Astrocyte of the spinal cord (primary cell): ENCODE measurements around the gene RBBP5.

Experiments
- DNase-seq: peaks from one replicate; pipeline ENCODE4 v3.0.0; 2011; ENCODE audit warnings: low read depth, low spot score
- H3K4me3 ChIP-seq: 2 replicates; pipeline ENCODE4 v1.5.1; 2011; ENCODE audit warnings: low read depth, mild to moderate bottlenecking, low read length, moderate library complexity
- in situ Hi-C: cut with HindIII; loops from 2 replicates; pipeline ENCODE4 v1.10.0; 2017; ENCODE audit warnings: low sequenced_read_pairs
- TF ChIP-seq, protein P1 (sequence below): IDR thresholded peaks from 2 replicates; pipeline ENCODE4 v1.5.1; 2012; ENCODE audit warnings: low read depth, mild to moderate bottlenecking, low read length, inconsistent platforms

Gene RBBP5

DNA sequence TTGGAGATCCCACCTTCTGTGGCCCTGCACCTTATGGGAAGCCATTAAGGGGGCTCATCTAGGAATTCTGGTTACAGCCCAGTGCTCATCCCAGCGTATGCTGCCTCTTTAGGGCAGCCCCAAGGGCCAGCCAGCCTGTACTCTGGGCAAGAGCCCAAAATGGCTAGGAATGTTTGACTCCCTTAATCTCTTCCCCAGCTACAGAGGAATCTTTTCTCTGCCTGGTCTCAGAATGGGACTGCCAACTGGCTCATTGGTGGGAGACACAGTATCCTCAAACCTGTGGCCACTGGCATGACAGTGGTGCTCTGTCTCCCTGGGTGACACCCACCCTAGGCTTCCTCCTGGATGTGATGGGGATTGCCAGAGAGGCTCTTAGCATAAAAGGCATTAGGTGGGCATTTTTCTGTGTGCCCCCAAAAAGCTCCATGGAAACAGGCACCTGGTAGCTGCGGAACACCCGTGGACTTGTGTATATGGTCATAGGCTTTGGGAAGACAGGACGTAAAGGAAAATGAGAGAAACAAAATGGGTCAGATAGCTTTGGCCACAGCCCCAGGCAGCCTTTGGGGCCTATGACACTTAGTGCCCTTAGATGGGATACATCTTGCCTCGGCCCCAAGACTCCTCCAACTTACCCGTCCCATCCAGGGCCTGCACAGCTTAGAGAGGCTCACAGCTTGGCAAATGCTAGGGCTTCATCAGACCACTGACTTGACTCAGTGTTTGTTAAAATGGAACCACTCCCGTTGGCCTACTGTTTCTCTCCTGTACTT, 44.4 kb downstream of the RBBP5 start:
- H3K4me3 ChIP-seq: no peak overlapping the region
- DNase-seq: no peak
- TF ChIP-seq, protein P1, sequence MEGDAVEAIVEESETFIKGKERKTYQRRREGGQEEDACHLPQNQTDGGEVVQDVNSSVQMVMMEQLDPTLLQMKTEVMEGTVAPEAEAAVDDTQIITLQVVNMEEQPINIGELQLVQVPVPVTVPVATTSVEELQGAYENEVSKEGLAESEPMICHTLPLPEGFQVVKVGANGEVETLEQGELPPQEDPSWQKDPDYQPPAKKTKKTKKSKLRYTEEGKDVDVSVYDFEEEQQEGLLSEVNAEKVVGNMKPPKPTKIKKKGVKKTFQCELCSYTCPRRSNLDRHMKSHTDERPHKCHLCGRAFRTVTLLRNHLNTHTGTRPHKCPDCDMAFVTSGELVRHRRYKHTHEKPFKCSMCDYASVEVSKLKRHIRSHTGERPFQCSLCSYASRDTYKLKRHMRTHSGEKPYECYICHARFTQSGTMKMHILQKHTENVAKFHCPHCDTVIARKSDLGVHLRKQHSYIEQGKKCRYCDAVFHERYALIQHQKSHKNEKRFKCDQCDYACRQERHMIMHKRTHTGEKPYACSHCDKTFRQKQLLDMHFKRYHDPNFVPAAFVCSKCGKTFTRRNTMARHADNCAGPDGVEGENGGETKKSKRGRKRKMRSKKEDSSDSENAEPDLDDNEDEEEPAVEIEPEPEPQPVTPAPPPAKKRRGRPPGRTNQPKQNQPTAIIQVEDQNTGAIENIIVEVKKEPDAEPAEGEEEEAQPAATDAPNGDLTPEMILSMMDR: no peak
- in situ Hi-C loops: no loop called here

DNA sequence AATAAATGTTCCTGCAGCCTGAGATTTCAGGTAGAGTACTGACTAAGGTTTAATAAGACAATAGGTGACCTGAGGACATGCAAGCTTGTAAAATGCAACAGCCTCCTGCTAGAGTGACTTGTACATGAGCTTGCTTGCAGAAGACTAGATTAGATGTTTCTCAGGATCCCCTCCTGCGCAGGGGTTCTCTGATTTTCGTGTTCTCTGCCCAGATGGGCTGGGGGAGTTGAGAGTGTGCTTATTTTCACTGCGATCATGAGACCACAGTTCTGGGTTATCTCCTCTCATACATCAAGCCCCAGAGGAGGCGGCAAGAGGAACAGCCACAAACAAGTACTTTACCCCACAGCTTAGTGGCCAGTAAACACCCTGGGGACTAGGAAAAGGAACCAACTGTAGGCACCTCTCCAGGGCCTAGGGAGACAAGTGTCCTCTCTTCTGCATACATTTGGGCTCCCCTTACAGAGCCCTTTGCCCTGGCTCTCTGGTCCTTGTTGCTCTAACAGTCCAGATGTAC, 45.5 kb downstream of the RBBP5 start:
- H3K4me3 ChIP-seq: no peak overlapping the region
- TF ChIP-seq, protein P1: no peak
- in situ Hi-C loops: no loop called here
- DNase-seq: no peak

DNA sequence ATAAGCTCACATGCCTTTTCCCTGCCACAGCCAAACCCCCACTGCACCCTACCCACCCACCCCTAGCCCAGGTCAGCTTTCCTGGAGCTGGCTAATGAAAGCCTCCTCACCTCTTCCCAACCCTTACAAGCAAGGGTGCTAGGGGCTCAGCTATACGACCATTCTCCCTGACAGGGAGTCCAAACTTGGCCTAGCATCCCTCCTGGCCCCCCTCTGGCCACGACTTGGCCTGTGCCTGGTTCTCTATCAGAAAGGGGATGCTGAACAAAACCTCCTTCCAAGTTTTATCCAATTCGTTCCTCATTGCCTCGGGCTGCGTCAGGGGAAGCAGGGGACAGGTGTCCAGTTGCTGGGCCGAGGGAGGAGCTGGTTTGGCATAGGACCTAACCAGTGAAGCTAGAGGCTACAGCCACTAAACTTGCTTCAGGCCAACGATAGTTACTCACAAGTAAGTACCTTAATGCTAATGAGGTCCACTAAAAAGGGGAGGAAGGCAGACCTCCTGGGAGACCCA, 46.1 kb downstream of the RBBP5 start:
- TF ChIP-seq, protein P1: no peak
- in situ Hi-C loops: no loop called here
- no peak for DNase-seq
- no peak overlapping the region for H3K4me3 ChIP-seq

DNA sequence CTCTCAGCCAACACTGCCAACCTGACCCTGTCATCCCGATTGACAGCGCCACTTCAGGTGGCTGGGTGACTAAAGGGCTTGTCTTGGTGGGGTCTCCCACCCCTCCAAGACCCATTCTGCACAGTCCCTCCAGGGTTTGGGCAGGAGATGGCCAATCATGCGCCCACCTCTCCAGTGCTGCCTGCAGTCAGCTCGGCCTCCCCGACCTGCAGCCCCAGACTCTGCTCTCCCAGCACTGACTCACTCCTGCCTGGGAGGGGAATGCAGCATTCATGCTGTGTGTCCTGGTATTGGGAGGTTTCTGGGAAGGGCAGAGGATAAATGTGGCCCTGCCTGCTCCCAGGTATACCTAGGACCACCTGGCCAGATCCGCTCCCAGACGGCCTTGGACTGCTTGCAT, 47.3 kb downstream of the RBBP5 start:
- no peak overlapping the region for H3K4me3 ChIP-seq
- no peak for DNase-seq
- TF ChIP-seq, protein P1: no peak
- in situ Hi-C loops: no loop called here

DNA sequence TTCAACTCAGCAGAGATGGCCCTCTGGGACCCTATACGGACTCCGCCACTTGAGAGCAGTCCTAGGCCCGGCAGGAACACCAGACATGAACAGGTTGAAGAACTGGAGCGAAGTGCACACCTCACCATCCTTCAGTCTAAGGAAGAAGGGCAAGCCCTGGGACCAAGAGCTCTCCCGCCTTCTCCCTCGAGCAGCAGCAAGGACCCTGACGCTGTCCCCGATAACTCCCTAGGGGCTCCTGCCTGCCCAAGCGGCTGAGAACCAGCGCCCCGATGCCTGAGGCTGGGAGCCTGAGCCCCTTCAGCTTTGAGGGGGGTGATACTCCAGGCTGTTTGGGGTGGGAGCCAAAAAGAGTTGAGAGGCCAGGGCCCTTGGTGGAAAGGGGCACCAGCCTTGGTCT, 47.7 kb downstream of the RBBP5 start:
- TF ChIP-seq, protein P1: no peak
- DNase-seq: no peak
- no peak overlapping the region for H3K4me3 ChIP-seq
- in situ Hi-C loops: no loop called here

DNA sequence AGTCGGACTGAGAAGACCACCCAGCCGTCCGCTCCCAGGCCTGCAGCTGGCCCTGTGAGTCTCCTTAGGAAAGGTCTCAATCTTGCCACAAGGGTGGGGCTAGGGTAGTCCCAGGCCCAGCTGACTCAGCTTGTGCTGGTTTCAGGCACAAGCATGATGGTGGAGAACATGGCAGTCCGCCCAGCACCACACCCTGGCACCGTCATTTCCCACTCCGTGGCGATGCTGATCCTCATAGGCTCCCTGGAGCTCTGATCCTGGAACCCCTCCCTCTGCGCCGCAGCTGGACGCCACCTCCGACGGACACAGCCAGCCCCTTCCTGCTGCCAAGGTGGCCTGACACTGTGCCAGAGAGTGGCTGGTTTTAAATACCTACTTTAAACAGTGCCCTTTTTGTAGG, 48.3 kb downstream of the RBBP5 start:
- TF ChIP-seq, protein P1: no peak
- in situ Hi-C loops: no loop called here
- DNase-seq: no peak
- no peak overlapping the region for H3K4me3 ChIP-seq
